ENCODE measurements around the gene GPR52.
"Not testable (repeated sequence)": the region's sequence is repeated elsewhere in the genome, so short reads cannot be mapped to it uniquely, and the experiment has no call there.

Gene GPR52

GRCh38 chr1:174447866-174448530 is at the start of gene GPR52:
GPR52 (plus strand) TSS chr1:174447964; CDS start chr1:174448112, 148 bp downstream.
- no peak for DNase-seq

DNA sequence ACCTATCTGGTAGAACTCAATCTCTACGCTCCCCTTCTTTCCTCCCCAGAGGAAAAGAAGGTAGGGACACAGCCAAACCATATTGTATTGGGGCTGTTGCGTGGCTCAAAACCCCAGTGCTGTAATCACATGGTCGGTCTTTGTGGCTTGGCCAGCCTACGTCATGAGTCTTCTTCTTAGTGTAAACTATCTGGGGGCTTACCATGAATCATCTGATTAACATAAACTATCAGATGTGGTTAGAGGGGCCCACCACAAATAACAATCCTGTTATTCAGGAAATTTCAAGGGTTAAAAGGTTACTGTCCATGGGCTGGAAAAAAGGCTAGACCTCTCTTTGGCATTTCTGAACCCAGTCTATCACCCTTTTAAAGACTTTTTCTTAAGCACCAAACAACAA is 49.5 kb upstream of the GPR52 start:
- DNase-seq: peak; percentile 80

- DNase-seq: no peak
These were observed 48.6 kb upstream of the GPR52 start for GRCh38 chr1:174399211-174399610.

DNA sequence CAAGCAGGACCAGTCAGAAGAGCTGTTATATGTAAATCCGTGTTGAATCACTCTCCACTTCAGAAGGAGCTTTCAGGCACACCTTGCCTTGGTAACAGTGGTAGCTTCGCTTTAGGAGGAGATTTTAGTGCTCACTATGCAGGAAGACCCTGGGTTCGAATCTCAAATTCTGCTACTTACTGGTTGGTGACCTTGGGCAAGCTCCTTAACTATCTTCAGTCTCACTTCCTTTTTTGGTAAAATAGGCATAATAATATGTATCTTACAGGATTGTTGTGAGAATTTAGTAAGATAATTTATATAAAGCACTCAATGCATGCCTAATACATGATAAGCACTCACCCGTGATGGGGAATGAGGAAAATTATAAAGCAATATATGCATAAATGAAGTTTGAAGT is 46.7 kb upstream of the GPR52 start:
- DNase-seq: no peak

GRCh38 chr1:174405219-174405618 is 42.5 kb upstream of the GPR52 start:
- no peak for DNase-seq

- DNase-seq: no peak
These were observed 41.3 kb upstream of the GPR52 start for GRCh38 chr1:174406421-174406820.

- DNase-seq: no peak
These were observed 40.1 kb upstream of the GPR52 start for GRCh38 chr1:174407665-174408064.

GRCh38 chr1:174408146-174408545 is 39.6 kb upstream of the GPR52 start:
- no peak for DNase-seq

DNA sequence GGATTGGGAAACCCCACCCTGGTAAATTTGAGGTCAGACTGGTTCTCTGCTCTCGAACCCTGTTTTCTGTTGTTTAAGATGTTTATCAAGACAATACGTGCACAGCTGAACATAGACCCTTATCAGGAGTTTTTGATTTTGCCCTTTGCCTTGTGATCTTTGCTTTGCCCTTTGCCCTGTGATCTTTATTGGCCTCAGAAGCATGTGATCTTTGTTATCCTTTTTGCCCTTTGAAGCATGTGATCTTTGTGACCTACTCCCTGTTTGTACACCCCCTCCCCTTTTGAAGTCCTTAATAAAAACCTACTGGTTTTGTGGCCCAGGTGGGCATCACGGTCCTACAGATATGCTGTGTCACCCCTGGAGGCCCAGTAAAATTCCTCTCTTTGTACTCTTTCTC is 38.0 kb upstream of the GPR52 start:
- DNase-seq: not testable (repeated sequence)

- peak; percentile 5 for DNase-seq
These were observed 34.1 kb upstream of the GPR52 start for GRCh38 chr1:174413632-174414031.

GRCh38 chr1:174414203-174414602 is 33.6 kb upstream of the GPR52 start:
- no peak for DNase-seq

DNA sequence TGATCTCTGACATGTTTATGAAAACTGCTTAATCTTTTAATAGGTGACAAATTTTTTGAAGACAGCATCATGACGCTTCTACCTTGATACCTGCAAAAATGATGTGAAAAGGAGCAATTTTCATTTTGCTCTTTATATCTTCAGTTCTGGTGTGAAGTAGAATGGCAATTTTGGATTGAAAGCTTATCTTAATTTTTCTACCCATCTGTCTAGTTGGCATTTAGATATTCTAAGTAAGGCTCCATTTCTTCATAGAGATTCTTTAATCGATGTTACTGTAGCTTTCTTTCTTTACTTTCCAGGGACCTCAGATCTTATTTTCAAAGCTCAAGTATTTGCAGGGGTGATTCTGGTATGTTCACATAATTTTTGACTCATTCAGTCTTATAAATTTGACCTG is 32.3 kb upstream of the GPR52 start:
- DNase-seq: no peak

- no peak for DNase-seq
These were observed 29.8 kb upstream of the GPR52 start for GRCh38 chr1:174417921-174418320.

DNA sequence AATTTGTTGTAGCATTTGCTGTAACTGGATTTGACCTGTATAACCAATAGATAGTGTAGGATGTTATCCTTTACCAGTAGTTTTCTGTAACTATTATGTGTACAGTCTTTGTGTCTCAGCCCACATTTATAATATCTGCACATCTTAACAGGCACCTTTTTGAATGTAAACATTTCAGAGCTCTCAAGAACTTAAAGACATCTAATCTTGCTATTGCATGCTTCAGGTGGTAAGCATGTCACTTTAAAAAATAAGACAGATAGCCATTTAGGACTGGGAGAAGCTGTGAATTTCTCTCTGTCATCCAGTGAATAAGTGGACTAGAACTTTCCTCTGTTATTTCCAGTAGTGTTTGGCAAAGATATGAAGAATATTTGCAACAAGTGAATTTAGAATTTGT is 22.6 kb upstream of the GPR52 start:
- DNase-seq: no peak

DNA sequence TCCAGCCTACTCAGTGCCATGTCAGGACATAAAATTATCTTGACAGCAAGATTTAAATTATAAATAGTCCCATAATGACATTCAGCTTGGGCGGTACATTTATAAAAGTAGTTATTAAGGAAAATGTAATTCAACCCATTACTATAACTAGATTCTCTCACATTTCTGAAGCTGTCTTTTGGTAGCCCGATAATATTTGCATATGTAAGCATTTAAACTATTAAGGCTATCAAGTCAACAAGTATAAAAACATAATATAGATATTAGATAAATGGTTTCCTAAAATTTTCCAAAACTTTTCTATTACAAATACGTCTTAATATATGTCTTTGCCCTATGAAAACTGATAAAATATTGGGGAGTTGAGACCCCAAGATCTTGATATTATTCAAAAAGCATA is 21.6 kb upstream of the GPR52 start:
- no peak for DNase-seq

GRCh38 chr1:174428033-174428432 is 19.7 kb upstream of the GPR52 start:
- DNase-seq: no peak

- DNase-seq: no peak
These were observed 19.0 kb upstream of the GPR52 start for GRCh38 chr1:174428739-174429138.

GRCh38 chr1:174433451-174433850 is 14.3 kb upstream of the GPR52 start:
- DNase-seq: peak; percentile 41

- DNase-seq: no peak
These were observed 2.4 kb upstream of the GPR52 start for GRCh38 chr1:174445351-174445750.

GRCh38 chr1:174445817-174446216 is 1.9 kb upstream of the GPR52 start:
- DNase-seq: no peak

DNA sequence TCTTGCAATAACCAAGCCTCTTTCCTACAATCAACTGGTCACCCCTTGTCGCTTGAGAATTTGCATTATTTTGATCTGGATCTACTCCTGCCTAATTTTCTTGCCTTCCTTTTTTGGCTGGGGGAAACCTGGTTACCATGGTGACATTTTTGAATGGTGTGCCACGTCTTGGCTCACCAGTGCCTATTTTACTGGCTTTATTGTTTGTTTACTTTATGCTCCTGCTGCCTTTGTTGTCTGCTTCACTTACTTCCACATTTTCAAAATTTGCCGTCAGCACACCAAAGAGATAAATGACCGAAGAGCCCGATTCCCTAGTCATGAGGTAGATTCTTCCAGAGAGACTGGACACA is 743 bp downstream of the GPR52 start:
- DNase-seq: no peak

DNA sequence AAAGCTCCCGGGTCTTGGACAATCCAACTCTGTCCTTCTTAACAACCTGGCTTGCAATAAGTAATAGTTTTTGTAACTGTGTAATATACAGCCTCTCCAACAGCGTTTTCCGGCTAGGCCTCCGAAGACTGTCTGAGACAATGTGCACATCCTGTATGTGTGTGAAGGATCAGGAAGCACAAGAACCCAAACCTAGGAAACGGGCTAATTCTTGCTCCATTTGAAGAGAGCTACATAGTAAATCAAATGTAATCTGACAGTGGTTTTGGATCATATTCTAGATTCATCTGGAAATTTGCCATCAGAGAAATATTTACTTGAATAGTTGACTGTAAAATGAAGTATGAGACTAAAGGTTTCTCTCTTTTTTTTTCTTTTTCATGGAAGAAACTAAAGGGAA is 1.2 kb downstream of the GPR52 start:
- no peak for DNase-seq

GRCh38 chr1:174451408-174451807 is 3.6 kb downstream of the GPR52 start:
- no peak for DNase-seq

GRCh38 chr1:174465855-174466254 is 18.1 kb downstream of the GPR52 start:
- DNase-seq: no peak

- DNase-seq: no peak
These were observed 18.8 kb downstream of the GPR52 start for GRCh38 chr1:174466607-174467006.

DNA sequence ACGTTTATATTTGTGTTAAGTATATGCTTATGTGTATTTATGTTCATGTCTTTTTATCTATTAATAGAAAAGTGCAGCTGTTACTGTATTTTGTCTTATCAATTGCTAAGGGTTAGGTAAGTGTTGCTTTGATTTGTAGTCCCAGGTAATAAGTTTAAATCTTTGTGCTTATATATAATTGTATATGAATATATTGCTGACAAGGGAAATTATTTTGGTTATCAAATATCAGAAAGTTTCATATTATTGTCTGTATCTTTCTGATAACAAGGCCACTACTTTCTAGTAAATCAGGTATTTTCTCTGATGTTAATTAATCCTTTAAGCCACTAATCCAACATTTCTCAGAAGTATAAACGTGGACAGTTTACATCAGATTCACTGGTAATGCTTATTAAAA is 21.3 kb downstream of the GPR52 start:
- no peak for DNase-seq
